Fibroblast of skin of left biceps (primary cell): ENCODE measurements around the gene MACROH2A1.

ENCODE experiments used
- DNase-seq, 2 experiments: peaks; one replicate each; pipeline ENCODE4 v3.0.0-alpha.2; 2013; ENCODE audit warnings: low read depth in 2 of 2

MACROH2A1 gene

GRCh38 chr5:135353952-135354721 lies 44.9 kb downstream of the MACROH2A1 start:
- peak; percentile 77 to 78 for DNase-seq

GRCh38 chr5:135350536-135350935 lies 48.5 kb downstream of the MACROH2A1 start:
- DNase-seq: no peak

DNA sequence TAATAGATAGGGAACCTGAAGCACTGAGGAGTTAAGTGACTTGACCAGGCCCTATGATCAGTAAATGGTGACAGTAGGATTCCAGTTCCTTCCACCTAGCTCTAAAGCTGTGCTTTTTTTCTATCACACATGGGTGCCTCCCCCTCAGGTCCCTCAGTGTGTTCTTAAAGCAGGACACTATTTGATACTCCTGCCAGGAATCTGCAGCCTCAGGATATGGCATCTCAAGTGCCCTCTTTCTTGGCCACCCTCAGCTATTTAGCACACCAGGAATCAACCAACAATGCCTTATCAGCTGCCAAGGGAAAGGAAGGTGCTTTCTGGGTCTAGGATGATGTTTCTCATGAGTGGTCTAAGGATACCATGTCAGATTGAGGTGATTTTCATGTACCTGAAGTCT lies 49.1 kb downstream of the MACROH2A1 start:
- DNase-seq: no peak

- DNase-seq: no peak
These were observed 49.6 kb downstream of the MACROH2A1 start for GRCh38 chr5:135349451-135349850.

DNA sequence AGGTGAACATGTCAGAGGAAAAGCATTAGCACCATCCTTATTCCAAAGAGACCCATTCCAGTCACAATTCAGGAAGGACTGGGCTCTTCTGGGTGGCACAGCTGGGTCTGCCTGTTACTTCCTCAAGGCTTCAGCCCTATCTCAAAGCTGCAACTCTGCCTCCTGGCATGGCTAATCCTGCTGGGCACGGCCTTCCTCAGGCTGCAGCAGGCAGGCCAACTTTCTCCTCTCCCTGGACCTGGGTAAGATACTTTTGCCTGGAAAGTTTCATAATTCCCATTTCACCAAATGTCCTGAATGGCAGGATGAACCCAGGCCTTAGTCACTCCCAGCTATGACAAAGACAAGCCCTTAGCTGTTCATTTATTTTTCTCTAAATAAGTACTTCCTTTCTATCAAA lies 50.1 kb downstream of the MACROH2A1 start:
- no peak for DNase-seq

DNA sequence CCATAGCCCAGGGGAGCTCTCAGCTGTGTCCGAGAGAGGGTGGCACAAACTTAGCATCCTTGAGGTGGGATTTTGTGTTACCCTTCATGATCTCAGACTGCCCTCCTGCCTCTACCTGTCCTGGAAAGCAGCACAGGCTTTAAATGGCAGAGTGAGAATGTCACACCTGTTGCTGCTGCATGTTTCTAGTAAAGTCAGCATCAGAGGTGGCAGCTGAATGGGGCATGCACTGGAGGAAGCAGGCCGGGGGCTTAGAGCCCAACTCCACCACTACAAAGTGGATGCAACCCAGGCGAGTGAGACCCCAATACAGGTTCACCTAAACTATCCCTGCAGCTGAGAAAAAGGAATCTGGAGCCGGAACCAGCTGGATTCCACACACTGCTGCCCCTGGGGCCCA lies 51.6 kb downstream of the MACROH2A1 start:
- no peak for DNase-seq

- no peak for DNase-seq
These were observed 52.9 kb downstream of the MACROH2A1 start for GRCh38 chr5:135345956-135346731.

GRCh38 chr5:135344349-135344748 lies 54.7 kb downstream of the MACROH2A1 start:
- no peak for DNase-seq

DNA sequence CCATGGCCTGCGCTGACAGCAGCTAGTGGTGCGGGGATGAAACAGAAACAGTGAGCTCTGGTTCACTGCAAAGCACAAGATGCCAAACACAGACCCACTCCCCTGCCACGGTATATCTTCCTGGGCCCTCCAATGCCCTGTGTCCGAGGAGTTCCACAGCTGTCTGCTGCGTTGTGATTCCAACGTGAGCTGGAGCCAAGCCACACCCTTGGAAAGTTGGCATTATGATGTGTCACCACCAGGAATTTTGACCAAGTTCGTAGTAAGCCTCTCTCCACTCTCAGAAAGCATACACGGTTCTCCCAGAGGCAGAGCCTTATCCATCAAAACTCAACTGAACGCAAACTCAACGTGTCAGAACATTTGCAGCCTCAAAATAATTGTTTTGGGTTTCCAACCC lies 55.6 kb downstream of the MACROH2A1 start:
- DNase-seq: no peak

DNA sequence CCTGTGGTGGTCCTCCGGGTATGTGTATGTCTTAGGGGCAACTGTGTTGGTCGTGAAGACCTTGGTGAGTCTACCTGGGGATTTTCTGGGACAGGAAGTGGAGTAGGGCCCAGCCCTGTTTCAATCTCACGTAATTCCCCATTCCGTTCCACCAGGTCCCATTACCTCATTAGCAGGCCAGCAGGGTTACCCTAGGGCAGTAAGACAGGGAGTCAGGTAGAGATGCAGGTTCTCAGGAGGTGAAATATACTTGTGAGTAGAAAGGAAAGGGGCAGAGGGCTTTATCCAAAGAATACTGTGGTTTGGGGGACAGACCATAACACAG lies 56.5 kb downstream of the MACROH2A1 start:
- no peak for DNase-seq

DNA sequence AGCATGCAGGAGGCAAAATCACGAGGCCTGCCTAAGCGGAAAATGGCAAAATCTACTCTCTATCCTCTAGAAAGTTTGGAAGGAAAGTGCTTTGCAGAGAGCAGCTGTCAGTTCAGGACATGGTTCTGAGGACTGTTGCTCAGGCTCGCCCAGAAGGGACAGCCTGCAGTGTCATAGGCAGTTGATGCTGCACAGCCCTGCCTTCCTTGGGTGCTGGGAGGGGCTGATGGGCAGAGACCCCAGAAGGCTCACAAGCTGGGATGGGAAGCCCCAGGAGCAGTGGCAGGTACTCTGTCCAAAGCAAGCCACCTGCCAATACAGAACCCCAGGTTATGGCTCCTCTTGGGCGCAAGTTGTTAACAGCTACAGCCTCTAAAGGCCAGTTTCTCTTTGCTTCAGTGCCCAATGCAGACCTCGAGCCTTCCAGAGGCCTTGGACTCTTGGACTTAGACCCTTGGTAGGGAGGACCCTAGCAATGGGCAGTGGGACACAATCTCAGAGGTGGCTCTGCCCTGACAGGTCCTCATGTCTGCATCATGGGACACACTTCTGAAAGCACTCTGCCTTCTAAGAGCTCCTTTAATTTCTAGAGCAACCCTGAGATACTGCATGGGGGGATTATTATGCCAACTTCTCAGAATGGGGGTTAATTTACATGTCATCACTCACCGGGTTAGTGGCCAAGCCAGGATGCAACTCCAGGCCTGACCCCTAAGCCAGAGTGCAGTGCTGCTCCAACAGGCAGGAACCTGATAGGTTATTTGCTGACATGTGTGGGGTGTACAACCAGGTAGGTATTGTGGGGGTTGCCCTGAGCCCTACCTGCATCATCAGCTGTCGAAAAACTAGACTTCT lies 57.1 kb downstream of the MACROH2A1 start:
- DNase-seq: no peak

- DNase-seq: no peak
These were observed 57.9 kb downstream of the MACROH2A1 start for GRCh38 chr5:135341016-135341666.

DNA sequence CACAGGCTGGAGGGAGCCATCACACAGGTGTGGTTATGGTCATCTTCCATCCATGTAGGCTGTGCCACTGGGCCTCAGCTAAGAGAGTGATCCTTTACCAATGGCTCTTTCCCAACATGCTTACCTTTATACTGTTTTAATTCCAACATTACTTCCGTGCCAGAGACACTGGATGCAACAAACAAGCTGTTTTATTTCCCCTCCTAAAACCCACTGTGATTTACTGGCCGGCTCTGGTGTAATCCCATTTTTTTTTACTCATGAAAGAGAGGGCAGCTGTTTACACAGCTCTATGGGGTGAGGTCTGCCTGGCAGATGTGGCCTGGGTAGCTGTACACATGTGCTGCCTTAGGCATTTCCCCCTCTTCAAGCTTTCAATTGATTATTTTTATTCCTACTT lies 58.5 kb downstream of the MACROH2A1 start:
- DNase-seq: no peak

- no peak for DNase-seq
These were observed 59.4 kb downstream of the MACROH2A1 start for GRCh38 chr5:135339623-135340022.

GRCh38 chr5:135339189-135339588 lies 59.8 kb downstream of the MACROH2A1 start:
- DNase-seq: no peak

DNA sequence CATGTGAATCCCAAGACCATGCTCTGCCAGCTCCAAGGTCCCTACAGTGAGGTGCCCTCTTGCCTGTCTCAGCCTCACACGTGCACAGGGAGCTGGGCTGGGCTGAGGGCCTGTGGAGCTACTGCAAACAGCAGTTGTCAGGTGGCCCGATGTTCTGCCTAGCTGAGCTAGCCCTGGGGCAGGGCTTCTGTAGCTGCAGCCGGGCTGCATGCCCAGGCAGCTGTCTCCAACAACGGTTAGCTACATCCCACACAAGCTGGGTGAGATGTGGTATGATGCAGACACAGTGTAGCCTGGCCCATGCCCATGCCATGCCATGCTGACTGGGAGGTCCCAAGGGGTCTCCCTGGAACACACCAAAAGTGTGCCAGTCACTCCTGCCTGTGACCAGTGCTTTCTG lies 62.0 kb downstream of the MACROH2A1 start:
- no peak for DNase-seq

DNA sequence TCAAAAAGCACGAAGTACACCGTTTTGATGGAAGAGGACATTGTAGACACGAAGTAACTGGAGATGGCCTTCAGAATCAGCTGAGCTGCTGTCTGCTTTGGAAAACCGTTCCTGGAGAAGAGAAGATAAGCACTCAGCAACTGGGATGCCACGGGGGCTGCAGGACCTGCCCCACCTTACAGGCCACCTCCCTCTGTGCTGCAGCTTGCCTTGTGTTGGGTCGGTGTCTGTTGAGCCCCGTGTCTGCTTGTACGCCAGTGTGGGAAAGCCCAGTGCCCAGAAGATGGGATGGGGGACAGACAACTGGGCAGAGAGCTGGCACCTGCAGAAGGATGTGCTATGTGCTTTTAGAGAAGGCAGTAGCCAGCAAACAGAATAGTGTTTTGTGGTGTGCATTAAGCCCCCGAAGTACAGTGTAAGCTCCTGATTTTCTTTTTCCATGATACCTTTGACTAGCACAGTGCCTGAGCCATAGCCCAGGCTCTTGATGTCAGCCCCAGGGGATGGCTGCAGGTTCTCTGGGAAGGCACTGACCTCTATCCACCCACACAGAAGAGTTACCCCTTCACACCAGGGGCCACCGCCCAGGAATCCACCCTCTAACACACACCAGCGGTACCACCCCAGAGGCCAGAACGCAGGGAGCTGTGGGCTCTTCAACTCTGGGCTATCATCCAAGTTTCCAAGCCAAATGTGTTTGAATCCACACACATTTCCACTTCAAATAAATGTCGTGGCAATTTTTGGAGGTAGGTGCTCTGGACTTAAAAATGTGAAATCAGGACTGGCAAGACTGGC lies 63.8 kb downstream of the MACROH2A1 start:
- DNase-seq: no peak

- DNase-seq: no peak
These were observed 65.1 kb downstream of the MACROH2A1 start for GRCh38 chr5:135333732-135334515.

DNA sequence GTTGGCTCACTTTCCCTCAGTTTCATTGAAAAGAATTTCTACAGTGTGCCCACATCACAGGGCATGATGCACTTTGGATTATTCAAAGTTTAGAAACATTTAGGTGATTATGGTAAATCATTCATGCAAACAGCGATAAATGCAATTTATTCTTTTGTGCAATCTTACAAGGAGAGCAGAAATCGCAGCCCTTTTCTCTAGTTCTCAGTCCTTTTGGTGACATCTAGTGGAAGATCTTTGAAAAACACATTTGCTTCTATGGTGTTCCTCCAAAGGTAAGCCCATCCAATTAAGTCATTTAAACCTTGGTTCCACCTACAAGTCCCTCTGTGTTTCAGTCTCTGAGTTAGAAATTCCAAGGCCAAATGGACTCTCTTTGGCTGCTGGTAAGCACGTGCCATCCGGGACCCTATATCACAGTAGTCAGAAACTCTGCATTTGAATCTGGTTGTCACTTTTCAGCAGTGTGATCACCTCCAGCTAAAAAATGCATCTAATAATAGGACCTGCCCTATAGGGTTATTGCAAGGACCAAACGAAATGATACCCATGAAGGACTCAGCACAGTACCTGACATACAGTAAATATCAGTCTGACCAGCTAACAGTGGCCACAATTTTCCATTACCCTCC lies 66.4 kb downstream of the MACROH2A1 start:
- DNase-seq: peak in 1 of 2 experiments; percentile 26

- DNase-seq: no peak
These were observed 67.4 kb downstream of the MACROH2A1 start for GRCh38 chr5:135331612-135332011.
